Subcutaneous adipose tissue (tissue), 4 donors: ENCODE results near the gene GRM7. TPM values are rescaled to one million over a fixed set of nuclear protein-coding genes. Genes with fewer than 3 reads are reported as not detected.

Experiments used
- total RNA-seq, 4 donors: library from RNA; depleted of rRNA; stranded (reverse); fragments of >200 nt; gene quantifications; one replicate each; pipeline ENCODE4 v1.1.0, GENCODE V29; 2016
- TF ChIP-seq, protein P1 (sequence below): fragments of 450-650 bp; IDR thresholded peaks from one replicate; pipeline ENCODE4 v1.5.1; 2016; ENCODE audit warnings: low read depth, mild to moderate bottlenecking, control low read depth, antibody characterized with exemption, moderate library complexity

The GRM7 gene
- total RNA-seq, 4 donors from 2014 or later, result 0.16 to 1.2 (median 0.90) TPM

DNA sequence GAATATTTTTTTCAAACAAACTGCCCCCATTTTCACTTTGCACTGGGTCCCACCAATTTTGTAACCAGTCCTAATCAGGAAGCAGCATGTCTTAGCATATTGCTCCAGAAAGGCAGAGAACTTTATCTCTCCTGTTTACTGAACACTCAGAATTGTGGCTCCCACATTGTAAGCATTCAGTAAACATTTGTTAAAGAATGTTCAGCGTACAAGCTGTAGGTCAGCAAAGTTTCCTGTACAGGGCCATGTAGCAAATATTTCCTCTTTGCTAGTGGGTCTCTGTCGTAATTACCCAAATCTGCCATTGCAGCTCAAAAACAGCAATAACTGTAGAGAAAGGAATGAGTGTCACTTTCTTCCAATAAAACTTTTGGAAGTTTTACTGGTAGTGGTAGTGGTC, 393.3 kb downstream of the GRM7 start:
- TF ChIP-seq, protein P1, sequence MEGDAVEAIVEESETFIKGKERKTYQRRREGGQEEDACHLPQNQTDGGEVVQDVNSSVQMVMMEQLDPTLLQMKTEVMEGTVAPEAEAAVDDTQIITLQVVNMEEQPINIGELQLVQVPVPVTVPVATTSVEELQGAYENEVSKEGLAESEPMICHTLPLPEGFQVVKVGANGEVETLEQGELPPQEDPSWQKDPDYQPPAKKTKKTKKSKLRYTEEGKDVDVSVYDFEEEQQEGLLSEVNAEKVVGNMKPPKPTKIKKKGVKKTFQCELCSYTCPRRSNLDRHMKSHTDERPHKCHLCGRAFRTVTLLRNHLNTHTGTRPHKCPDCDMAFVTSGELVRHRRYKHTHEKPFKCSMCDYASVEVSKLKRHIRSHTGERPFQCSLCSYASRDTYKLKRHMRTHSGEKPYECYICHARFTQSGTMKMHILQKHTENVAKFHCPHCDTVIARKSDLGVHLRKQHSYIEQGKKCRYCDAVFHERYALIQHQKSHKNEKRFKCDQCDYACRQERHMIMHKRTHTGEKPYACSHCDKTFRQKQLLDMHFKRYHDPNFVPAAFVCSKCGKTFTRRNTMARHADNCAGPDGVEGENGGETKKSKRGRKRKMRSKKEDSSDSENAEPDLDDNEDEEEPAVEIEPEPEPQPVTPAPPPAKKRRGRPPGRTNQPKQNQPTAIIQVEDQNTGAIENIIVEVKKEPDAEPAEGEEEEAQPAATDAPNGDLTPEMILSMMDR, result no peak

DNA sequence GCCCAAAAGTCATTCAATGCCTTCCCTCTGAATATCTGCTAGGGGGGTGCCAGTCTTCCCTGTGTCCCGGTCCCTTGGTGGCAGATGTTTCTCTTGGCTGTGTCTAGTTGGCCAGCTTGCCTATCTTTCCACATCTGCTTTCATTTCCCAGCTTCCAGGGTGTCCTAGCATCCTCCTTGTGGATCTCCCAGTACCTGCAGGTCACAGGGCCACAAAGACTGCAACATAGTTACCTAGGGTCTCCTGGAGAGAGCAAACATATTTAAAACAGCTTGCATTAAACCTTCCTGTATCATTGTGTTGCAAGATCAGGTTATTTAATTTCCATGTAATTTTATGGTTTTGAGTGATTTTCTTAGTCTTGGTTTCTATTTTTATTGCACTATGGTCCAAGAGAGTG, 400.1 kb downstream of the GRM7 start:
- TF ChIP-seq, protein P1, result no peak

DNA sequence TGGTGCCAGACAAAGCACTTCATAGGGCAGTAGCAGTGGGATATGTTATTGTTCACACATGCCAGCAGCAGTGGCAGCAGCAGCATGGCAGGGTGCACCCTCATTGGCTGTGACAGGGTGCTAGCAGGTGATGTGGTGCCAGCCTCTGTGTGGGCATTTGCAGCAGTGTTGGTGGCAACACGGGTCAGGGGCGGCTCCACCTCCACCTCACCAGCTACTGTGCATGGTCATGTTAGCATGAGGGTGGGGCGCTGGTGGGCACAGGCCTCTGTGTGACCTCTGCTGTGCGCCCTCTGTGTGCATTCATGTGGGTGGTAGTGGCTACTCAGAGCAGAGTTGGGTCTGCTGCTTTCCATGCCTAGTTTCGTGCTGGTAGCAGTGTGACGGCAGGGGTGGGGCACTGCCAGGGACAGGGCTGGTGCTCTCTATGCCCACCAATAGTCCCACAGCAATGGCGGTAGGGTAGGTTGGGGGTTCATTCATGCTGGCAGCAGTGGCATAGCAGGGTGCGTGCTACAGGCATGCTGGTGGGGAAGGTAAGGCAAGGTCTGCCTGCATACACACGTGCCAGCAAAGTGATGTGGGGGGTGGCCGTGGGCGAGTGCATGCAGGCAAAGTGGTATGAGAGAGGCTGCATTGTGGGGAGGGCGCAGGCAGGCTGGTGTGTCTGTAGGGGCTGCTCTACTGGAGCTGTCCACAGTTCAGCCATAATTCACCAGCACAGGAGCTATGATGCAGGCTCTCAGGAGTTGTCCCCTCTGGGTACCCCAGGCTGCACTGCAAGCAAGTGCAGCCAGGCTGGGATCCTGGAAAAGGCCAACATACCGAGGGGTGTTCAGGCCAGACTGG, 402.7 kb downstream of the GRM7 start:
- TF ChIP-seq, protein P1, result no peak

DNA sequence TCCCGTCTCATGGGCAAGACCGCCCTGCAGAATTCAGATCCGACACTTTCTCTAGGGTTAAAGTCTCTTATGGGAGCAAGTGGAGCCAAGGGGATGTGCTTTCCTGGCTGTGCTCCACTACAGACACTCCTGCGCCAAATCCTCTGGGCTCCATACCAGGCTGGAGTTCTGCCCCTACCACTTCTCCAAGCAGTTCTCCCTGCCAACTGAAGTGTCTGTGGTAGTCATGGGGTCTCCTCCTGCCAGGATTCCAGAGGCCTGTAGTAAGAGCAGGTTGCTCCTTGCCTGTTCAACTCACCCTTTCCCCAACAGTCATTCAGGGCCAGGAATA, 403.2 kb downstream of the GRM7 start:
- TF ChIP-seq, protein P1, result no peak

DNA sequence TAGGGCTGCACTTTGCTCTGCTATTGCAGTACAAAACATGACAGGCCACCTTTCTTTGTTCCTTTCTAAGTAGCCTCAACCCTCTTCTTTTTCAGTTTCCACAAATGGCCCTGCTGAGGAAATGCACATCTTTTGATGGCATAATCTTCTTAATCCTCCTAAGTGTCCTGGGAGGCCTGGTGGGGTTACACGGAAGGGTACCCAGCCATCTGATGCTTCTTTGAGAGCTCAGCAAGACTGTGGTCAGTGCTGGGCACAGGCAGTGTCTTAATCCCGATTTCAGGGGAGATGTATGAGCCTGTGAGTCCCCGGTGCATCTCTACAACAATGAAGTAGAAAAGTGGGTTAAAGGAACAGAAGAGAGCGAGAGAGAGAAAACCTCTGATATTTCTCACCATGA, 404.8 kb downstream of the GRM7 start:
- TF ChIP-seq, protein P1, result no peak

DNA sequence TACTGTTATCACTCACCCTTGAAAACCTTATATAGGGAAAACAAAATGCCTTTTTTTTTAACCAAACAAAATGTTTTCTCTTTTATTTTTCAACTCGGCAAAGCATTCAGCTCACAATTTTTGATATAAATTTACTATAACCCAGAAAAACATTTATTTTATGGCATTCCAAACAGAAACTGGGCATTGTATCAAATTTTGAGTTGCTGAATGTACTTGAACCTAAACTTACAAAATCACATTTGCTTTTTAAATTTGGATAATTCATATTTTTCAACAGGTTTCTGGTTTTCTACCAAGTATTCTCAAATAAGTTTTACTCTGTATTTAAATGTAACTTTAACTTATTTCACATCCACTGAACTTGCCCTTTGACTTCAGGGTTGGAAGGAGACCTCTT, 405.6 kb downstream of the GRM7 start:
- TF ChIP-seq, protein P1, result no peak

DNA sequence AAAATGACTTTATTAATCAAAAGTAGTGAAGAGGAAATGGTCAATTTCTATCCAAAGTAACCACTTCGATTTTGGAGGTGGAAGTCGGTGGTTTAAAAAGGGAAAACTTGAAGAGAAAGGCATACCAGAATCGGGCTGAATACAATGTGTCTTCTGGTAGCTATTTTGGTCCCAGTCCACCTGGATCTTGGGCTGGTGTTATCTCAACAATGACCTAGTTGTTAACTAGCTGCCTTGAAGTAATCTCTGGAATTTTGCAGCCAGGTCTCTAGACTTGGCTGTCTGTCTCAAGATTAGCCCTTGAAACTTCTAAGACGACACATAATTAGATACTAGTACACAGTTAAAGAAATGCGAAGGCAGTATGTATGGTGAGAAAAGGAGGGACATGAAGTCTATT, 409.8 kb downstream of the GRM7 start:
- TF ChIP-seq, protein P1, result no peak
